DMS114 treated with DMSO at 0.1 percent for 48 hours (cell line): Measurements from ENCODE around the gene TTC22.

Source experiments
- DNase-seq: peaks from one replicate; lab custom pipeline; 2025; ENCODE audit not compliant: unreplicated experiment; lab: John Stamatoyannopoulos, UW

TTC22 gene

GRCh38 chr1:54808443-54809207 lies 7.5 kb upstream of the TTC22 start:
- DNase-seq, result no peak

- no peak for DNase-seq
Measured at GRCh38 chr1:54807756-54808155, 6.6 kb upstream of the TTC22 start.

- DNase-seq, result no peak
Measured at GRCh38 chr1:54806931-54807611, 5.9 kb upstream of the TTC22 start.

- no peak for DNase-seq
Measured at GRCh38 chr1:54805981-54806381, 4.9 kb upstream of the TTC22 start.

- no peak for DNase-seq
Measured at GRCh38 chr1:54805466-54805865, 4.3 kb upstream of the TTC22 start.

- DNase-seq, result no peak
Measured at GRCh38 chr1:54804471-54805132, 3.5 kb upstream of the TTC22 start.

GRCh38 chr1:54803761-54804470 lies 2.8 kb upstream of the TTC22 start:
- no peak for DNase-seq

- no peak for DNase-seq
Measured at GRCh38 chr1:54800041-54800898, 853 bp downstream of the TTC22 start.

GRCh38 chr1:54798769-54799641 lies 2.1 kb downstream of the TTC22 start:
- DNase-seq, result no peak

- DNase-seq, result no peak
Measured at GRCh38 chr1:54798206-54798605, 2.9 kb downstream of the TTC22 start.

- DNase-seq, result no peak
Measured at GRCh38 chr1:54796902-54797301, 4.2 kb downstream of the TTC22 start.

- DNase-seq, result no peak
Measured at GRCh38 chr1:54795841-54796468, 5.2 kb downstream of the TTC22 start.

GRCh38 chr1:54795356-54795665 lies 5.8 kb downstream of the TTC22 start:
- no peak for DNase-seq

GRCh38 chr1:54794451-54795355 lies 6.4 kb downstream of the TTC22 start:
- no peak for DNase-seq

GRCh38 chr1:54792686-54793282 lies 8.3 kb downstream of the TTC22 start:
- no peak for DNase-seq

- no peak for DNase-seq
Measured at GRCh38 chr1:54791880-54792522, 9.1 kb downstream of the TTC22 start.

- DNase-seq, result no peak
Measured at GRCh38 chr1:54788459-54788858, 12.7 kb downstream of the TTC22 start.
